Forelimb muscle (tissue), 1 donor: ENCODE data around the gene CSKMT. TPM values are rescaled to one million over a fixed set of nuclear protein-coding genes. Genes with fewer than 3 reads are reported as not detected.
"Not testable (repeated sequence)": the region's sequence is repeated elsewhere in the genome, so short reads cannot be mapped to it uniquely, and the experiment has no call there.

Experiments
- DNase-seq: peaks from one replicate; pipeline ENCODE4 v3.0.0-alpha.2; 2013; ENCODE audit warnings: low read depth
- polyA plus RNA-seq: library from polyadenylated mRNA; unstranded; fragments of 120-200 nt; gene quantifications from one replicate; pipeline ENCODE4 v1.2.1, GENCODE V29; 2013; ENCODE audit not compliant: insufficient read length

Gene CSKMT
- 2.8 TPM for polyA plus RNA-seq

- DNase-seq: peak; percentile 84
These were observed at the start of gene CSKMT, which contains the start of gene C11orf98 for GRCh38 chr11:62665075-62665598. TSS of gene CSKMT (plus strand) at chr11:62665312. CDS start at chr11:62665880, 568 bp downstream. TSS of gene C11orf98 (minus strand) at chr11:62665210. CDS start at chr11:62665169, 41 bp downstream.

- DNase-seq: no peak
These were observed 49.6 kb upstream of the CSKMT start for GRCh38 chr11:62615521-62615920.

DNA sequence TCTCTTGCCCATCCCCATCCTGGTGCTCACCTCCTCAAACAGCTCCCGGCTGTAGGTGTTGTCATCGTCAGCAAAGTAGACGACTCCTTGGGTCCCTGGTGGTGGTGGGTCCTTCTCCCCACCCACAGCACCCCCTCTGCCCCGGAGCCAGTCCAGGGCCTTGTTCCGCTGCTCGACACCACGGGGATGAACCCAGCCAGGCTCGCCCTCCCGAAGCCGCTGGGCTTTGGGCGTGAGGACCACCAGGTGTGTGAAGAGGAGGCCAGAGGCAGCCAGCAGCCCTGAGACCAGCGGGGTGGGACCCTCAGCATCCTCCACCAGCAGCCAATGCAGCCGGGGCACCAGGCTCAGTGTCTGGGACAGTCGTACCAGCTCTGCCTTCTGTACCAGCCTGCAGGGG, 48.2 kb upstream of the CSKMT start:
- DNase-seq: not testable (repeated sequence)

DNA sequence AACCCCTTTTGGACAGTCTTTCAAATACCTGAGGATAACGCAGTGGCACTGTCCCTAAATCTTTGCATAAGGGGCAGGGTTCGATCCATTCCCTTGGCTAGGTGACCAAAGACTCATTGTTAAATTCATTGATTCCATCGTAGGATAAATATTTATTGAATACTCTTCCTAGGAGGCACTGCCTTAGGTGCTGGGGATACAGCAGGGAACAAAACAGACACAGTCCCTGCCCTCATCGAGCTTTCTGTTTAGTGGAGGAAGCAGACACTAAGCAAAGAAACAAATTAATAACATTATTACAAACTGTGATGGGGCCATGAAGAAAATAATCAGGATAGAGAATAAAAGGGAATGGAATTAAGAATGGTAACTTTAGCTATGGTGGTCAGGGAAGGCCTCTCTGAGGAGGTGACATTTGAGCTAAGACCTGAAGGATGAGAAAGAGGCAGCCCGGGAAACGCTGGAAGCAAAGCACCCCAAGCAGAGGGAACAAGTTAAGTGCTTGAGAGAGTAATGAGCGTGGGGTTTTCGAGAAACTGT, 44.0 kb upstream of the CSKMT start:
- no peak for DNase-seq

GRCh38 chr11:62621567-62622470, 43.3 kb upstream of the CSKMT start, which contains the start of gene B3GAT3:
TSS of gene B3GAT3 (minus strand) at chr11:62621986. CDS start at chr11:62621947, 39 bp downstream.
- peak; percentile 84 for DNase-seq

GRCh38 chr11:62622476-62623089, 42.5 kb upstream of the CSKMT start:
- no peak for DNase-seq

- no peak for DNase-seq
These were observed 37.4 kb upstream of the CSKMT start for GRCh38 chr11:62627713-62628112.

GRCh38 chr11:62632492-62632891, 32.6 kb upstream of the CSKMT start:
- no peak for DNase-seq

GRCh38 chr11:62644220-62644619, 20.9 kb upstream of the CSKMT start:
- no peak for DNase-seq

DNA sequence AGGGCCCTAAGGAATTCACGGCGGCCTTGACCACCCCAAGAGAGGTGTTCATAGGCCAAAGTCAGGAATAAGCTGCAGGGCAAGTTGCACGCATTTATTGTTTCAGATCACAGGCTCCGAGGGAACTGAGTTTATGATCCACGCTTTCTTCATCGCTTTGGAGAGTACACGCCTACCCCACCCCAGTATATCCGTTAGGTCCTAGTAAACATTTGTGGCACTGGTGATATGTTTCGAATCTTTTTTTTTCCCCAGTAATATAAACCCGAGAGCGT, 19.5 kb upstream of the CSKMT start:
- DNase-seq: no peak

DNA sequence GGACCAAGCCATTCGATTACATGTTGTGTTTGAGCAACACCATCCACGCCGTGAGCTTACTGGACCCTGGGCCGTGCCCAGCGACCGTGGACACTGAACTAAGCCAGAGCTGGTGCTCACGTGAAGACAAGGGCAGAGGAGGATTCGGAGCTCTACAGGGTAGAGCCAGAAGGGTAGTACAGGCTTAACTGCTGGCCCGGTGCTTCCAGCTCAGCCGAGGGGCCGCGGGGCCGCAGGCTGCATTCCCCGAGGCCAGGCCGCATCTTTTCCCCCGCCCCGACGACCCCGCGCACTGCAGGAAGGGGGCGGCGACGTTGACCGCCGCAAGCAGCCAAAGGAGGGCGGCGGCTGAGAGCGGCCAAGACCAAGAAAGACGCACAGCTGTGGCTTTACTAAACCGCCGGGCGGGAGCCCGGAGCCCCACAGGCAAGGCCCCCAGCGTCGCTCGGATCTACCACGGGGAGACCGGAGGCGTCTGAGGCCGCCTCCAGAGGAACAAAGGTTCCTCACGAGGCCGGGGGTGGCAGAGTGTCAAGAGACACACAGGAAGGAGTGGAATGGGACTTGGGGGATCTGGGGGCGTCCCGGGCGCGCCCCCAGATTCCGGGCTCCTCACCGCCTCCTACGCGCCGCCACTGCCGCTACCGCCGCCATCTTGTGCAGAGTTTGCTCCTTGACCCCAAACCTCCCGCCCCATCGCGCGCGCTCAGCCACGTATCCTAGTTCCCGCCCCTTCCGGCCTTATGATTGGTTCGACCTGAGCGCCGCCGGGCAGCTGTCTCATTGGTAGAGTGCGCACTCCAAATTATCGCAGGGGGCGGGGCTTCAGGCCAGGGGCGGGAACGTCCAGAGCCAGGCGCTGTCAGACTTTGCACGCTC, 18.9 kb upstream of the CSKMT start, which contains the start of gene GANAB:
Gene GANAB, minus strand, starts transcription at position 668 of the 879 bp plus-strand sequence. Its CDS starts 14 bp downstream, at position 654.
- peak; percentile 90 for DNase-seq

GRCh38 chr11:62646825-62647608, 18.1 kb upstream of the CSKMT start:
- DNase-seq: no peak

DNA sequence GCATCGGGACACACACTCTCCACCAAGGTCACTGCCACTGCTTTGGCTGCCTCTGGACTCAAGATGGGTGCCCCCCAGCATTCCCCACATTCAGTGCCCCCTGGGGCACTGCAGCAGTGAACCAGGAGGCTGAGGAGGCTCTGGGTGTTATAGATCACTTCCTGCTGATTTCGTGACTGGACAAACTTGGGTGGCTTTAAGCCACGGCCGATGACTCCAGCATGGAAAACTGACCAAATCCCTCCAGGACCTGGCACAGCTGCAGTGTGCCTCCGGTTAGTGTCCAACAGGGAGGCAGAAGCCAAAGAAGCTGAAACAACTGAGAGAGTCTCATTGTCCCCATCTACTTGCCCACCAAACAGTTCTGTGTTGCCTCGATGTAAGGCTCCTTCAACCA, 17.5 kb upstream of the CSKMT start:
- no peak for DNase-seq

GRCh38 chr11:62648185-62648966, 16.7 kb upstream of the CSKMT start:
- DNase-seq: no peak

GRCh38 chr11:62648967-62649364, 16.1 kb upstream of the CSKMT start:
- DNase-seq: no peak

DNA sequence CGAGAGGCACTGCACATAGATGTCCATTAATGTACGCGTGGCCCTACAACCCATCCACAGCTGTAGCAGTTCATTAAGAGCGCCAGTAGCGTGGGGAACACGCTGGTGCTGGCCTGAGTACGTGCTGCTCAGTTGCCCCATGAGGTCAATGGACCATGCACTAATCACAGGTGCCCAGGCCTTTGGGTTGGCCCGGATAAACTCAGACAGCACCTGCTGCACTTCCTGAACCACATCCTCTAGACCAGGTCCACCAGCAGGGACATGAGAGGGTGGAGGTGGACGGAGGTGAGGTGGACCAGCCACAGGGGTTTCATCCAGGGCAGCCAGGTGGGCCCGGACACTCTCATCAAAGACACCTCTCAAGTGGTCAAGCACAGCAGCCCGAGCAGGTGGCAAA, 15.6 kb upstream of the CSKMT start:
- DNase-seq: no peak

DNA sequence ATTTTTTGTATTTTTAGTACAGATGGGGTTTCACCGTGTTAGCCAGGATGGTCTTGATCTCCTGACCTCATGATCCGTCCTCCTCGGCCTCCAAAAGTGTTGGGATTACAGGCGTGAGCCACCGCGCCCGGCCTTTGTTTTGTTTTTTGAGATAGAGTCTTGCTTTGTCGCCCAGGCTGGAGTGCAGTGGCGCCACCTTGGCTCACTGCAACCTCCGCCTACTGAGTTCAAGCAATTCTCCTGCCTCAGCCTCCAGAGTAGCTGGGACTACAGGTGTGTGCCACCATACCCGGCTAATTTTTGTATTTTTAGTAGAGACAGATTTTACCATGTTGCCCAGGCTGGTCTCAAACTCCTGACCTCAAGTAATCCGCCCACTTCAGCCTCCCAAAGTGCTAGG, 14.8 kb upstream of the CSKMT start:
- not testable (repeated sequence) for DNase-seq

DNA sequence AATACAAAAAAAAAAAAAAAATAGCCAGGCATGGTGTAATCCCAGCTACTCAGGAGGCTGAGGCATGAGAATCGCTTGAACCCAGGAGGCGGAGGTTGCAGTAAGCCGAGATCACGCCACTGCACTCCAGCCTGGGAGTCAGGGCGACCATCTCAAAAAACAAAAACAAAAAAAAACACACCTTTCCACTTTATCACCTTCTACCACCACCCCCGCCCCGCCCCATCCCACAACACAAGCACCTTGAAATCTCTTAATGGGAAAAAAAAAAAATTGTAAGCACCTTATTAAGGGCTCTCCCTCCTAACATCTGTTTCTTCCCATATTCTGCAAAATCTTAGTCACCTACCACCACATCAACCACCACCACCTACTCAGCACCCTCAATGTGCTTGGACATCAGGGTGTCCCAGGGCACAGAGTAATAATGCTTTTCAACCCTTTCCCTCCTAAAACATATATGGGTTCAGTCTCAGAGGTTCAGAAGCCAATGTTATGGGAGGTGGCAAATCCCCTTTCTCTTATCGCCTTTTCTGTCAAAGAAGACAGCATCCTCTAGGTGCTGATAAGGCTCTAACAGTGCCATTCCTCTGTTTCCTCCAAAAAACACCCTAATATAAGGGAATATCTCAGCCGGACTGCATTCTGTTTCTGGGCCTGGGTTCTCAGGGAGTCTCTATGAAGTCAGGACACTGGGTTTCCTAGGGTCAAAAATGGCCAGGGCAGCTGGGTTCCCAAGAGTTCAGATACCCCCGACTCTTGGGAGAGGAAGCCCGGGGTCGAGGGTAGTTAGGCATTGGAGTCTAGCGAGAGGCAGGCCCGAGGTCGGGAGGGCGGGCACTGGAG, 12.7 kb upstream of the CSKMT start:
- DNase-seq: no peak

DNA sequence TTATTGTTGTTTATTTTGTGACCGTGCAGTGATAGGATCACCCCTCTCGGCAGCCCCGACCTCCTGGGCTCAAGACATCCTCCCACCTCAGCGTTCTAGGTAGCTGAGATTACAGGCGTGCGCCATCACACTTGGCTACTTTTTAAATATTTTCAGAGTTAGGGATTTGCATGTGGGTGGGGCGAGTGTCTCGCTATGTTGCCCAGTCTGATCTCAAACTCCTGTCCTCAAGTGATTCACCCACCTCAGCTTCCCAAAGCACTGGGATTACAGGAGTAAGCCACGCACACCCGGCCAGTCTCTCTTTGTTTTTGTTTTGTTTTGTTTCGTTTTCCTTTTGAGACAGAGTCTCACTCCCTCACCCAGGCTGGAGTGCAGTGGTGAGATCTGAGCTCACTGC, 10.8 kb upstream of the CSKMT start:
- no peak for DNase-seq
